Heart right ventricle (tissue), 16 donors: ENCODE measurements around the gene MAU2. TPM values are rescaled to one million over a fixed set of nuclear protein-coding genes. Genes with fewer than 3 reads are reported as not detected.
A peak's percentile ranks its signal among the peaks of the same experiment; 100 is the strongest.

Experiments
- ATAC-seq, 8 donors: fragments of 200-7000 bp; cut with Tn5 transposase; one replicate each; pipeline ENCODE4 v1.9.1; 2020; ENCODE audit warnings: mild to moderate bottlenecking in 8 of 8, moderate library complexity in 8 of 8, moderate number of reproducible peaks in 1 of 8
- DNase-seq, 2 donors: peaks; one replicate each; pipeline ENCODE4 v3.0.0-alpha.2; 2020
- H3K27ac ChIP-seq, 10 donors: fragments of 200-600 bp; sonication (generic) in 2 of 10; one replicate each; pipeline versions ENCODE4 v1.5.0 to v1.8.0; 2020 to 2022; ENCODE audit warnings: mild to moderate bottlenecking in 3 of 10
- H3K27me3 ChIP-seq, 7 donors: fragments of 200-600 bp; one replicate each; pipeline ENCODE4 v1.8.0; 2021 to 2022; ENCODE audit warnings: mild to moderate bottlenecking in 2 of 7
- H3K36me3 ChIP-seq, 9 donors: fragments of 200-600 bp; sonication (generic) in 1 of 9; one replicate each; pipeline versions ENCODE4 v1.5.0 to v1.8.0; 2020 to 2022; ENCODE audit warnings: mild to moderate bottlenecking in 2 of 9
- H3K4me1 ChIP-seq, 9 donors: fragments of 200-600 bp; sonication (generic) in 1 of 9; one replicate each; pipeline versions ENCODE4 v1.5.0 to v1.8.0; 2020 to 2022; ENCODE audit warnings: mild to moderate bottlenecking in 4 of 9
- H3K4me3 ChIP-seq, 10 donors: fragments of 200-600 bp; sonication (generic) in 2 of 10; one replicate each; pipeline versions ENCODE4 v1.5.0 to v1.8.0; 2020 to 2022; ENCODE audit warnings: mild to moderate bottlenecking in 7 of 10, moderate library complexity in 2 of 10
- H3K9me3 ChIP-seq, 11 donors: fragments of 200-600 bp in 10 of 11; sonication (generic) in 2 of 11; one replicate each; pipeline versions ENCODE4 v1.5.0 to v1.8.0; 2013 to 2022; ENCODE audit warnings: mild to moderate bottlenecking in 2 of 11, control low read depth in 1 of 11, moderate library complexity in 1 of 11
- WGBS, 2 donors: extraction: QIAGEN DNeasy Blood & Tissue Kit; methylation state at CpG; one replicate each; pipeline ENCODE4 v1.1.7; 2013; ENCODE audit warnings: inconsistent platforms in 1 of 2; 5-methylcytosine and 5-hydroxymethylcytosine counted together
- intact Hi-C, 10 donors: fragments of 100-400 bp; cut with DNase I; formaldehyde crosslinking; loops; one replicate each; pipeline versions ENCODE4 v1.11.1 to v1.14.2; 2022
- polyA plus RNA-seq, 2 donors: library from polyadenylated mRNA; stranded (reverse); fragments of 200-250 nt; gene quantifications; one replicate each; pipeline ENCODE4 v1.2.3, GENCODE V29; 2013
- total RNA-seq, 10 donors: library from RNA; stranded (reverse); fragmentation: NEBNext Ultra II Directional in 3 of 10; extraction: Animal tissue kit (Norgen Biotek cat#: 25700) in 3 of 10; gene quantifications; one replicate each; pipeline versions ENCODE4 v1.2.1 to v1.2.4, GENCODE V29; 2021 to 2023
- TF ChIP-seq, protein P1 (sequence below), 9 donors: fragments of 200-600 bp; sonication (generic) in 2 of 9; IDR thresholded peaks; one replicate each; pipeline versions ENCODE4 v1.5.0 to v1.8.0; 2021 to 2022; ENCODE audit warnings: antibody characterized with exemption in 9 of 9, mild to moderate bottlenecking in 5 of 9, moderate library complexity in 1 of 9
- donor health status: Arrhythmogenic right ventricular cardiomyopathy.
- donor health status: ischemic (EF 13 %, LVEDD 7.1; RV severe dilation, severe dysfunction).
- donor health status: healthy with polysubstance abuse.
- donor health status: DM: no; HTN: yes; CAD: no.
- donor health status: DM: no; HTN: no; CAD: no.
- donor health status: ischemic (EF 25% LVEDD 6.9; RV normal size, moderate dysfunction).
- donor health status: ischemic (EF 25% LVEDD 5.7; RV mildly dilated, moderate dysfunction).
- donor health status: healthy.
- donor health status: DM: yes; HTN: yes; CAD: no.
- donor health status: Ischemic cardiomyopathy.
- donor health status: ischemic (EF 35%, LVEDD 5.7; RV mildly dilated, moderate dysfunction).
- donor health status: nonischemic (EF 11% LVEDD 7.7; RV severe dilation, severe dysfunction).
- donor health status: DM: yes; HTN: yes; CAD: no.
- donor health status: PGD.
- donor health status: ischemic (EF 29% LVEDD 5.4; RV normal size, mild dysfunction).
- donor health status: nonischemic (EF 23%, LVEDD 6.1; RV moderate dilation, normal function).

MAU2 gene
- total and polyA plus RNA-seq, 12 donors: 11.2 to 48.6 (median 36.7) TPM

DNA sequence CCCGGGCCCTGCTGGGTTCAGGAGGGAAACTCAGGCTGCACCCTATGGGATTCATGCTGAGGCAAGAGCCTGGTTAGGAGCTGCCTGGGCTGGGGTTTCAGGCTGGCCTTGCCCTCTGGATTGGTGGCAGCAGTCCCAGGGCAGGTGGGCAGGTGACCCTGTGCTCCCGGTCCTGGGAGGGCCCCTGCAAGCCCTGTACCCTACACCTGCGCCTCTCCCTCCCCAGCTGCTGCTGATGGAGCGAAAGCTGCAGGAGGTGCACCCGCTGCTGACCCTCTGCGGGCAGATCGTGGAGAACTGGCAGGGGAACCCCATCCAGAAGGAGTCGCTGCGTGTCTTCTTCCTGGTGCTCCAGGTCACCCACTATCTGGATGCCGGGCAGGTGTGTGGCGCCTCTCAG is 20.4 kb downstream of the MAU2 start:
- 93 to 94% methylated on average over 11 of the region's 11 CpGs for WGBS, 2 donors
- H3K27me3 ChIP-seq: no peaks in the 10 kb centered on the region
- no peak overlapping the region for H3K27ac ChIP-seq
- peaks cover 0 to 8% (median 0%) of the 10 kb centered on the region in 9 donors for H3K4me1 ChIP-seq
- TF ChIP-seq, protein P1, sequence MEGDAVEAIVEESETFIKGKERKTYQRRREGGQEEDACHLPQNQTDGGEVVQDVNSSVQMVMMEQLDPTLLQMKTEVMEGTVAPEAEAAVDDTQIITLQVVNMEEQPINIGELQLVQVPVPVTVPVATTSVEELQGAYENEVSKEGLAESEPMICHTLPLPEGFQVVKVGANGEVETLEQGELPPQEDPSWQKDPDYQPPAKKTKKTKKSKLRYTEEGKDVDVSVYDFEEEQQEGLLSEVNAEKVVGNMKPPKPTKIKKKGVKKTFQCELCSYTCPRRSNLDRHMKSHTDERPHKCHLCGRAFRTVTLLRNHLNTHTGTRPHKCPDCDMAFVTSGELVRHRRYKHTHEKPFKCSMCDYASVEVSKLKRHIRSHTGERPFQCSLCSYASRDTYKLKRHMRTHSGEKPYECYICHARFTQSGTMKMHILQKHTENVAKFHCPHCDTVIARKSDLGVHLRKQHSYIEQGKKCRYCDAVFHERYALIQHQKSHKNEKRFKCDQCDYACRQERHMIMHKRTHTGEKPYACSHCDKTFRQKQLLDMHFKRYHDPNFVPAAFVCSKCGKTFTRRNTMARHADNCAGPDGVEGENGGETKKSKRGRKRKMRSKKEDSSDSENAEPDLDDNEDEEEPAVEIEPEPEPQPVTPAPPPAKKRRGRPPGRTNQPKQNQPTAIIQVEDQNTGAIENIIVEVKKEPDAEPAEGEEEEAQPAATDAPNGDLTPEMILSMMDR (IDR thresholded peaks at IDR 0.05): no peak
- peaks cover 13 to 100% (median 80%) of the 10 kb centered on the region in 9 donors for H3K36me3 ChIP-seq
- DNase-seq: no peak
- H3K9me3 ChIP-seq: no peaks in the 10 kb centered on the region
- no peak for ATAC-seq
- intact Hi-C loops: loop anchor here in 3 of 10 donors (5.0 to 10.0 kb wide), 2 partner anchors 194 to 196 kb away; no protein-coding TSS in a partner anchor
- no peak overlapping the region for H3K4me3 ChIP-seq

DNA sequence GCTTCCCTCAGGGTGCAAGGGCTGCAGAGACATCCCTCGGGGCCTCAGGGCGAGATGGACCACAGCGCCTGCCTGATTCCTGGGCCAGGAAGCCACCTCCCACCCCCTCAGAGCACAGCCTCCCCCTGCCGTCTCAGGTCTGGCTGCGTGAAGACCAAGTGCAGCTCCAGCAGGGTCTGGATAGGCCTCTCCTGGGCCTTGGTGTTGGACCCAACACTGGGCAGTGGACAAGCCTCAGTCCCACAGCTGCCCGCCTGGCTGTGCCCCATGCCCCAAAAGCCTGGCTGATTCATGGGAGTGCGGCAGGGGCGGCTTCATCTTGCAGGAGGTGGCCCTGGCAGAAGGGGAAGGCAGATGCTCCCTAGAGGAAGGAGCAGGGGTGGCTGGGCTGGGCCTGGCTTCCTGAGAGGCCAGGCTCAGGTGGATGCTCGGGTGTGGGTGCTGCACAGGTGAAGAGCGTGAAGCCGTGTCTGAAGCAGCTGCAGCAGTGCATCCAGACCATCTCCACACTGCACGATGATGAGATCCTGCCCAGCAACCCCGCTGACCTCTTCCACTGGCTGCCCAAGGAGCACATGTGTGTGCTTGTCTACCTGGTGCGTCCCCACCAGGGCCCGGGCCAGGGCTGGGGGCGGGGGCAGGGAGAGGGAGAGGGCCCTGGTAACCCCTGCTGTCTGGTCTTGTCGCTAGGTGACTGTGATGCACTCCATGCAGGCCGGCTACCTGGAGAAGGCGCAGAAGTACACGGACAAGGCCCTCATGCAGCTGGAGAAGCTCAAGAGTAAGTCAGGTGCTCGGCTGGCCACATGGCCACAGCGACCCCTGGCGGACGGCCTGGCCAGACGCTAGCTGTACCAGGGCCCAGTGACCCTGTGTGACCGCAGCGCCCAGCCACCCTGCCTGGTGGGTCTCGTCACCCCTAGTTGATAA is 21.7 kb downstream of the MAU2 start:
- DNase-seq: peak; percentile 50 to 64
- WGBS, 2 donors: 59 to 64% methylated on average over 28 of the region's 28 CpGs
- peaks cover 13 to 100% (median 82%) of the 10 kb centered on the region in 9 donors for H3K36me3 ChIP-seq
- no peaks in the 10 kb centered on the region for H3K27me3 ChIP-seq
- no peak overlapping the region for H3K27ac ChIP-seq
- H3K4me1 ChIP-seq: peaks cover 0 to 8% (median 0%) of the 10 kb centered on the region in 9 donors
- H3K4me3 ChIP-seq: no peak overlapping the region
- peak; percentile 68 to 88 (median 76) for ATAC-seq
- no peaks in the 10 kb centered on the region for H3K9me3 ChIP-seq
- intact Hi-C loops: loop anchor here in 3 of 10 donors (5.0 to 10.0 kb wide), 2 partner anchors 195 to 198 kb away; no protein-coding TSS in a partner anchor
- TF ChIP-seq, protein P1 (IDR thresholded peaks at IDR 0.05): peak; percentile 52 to 85 (median 78)

DNA sequence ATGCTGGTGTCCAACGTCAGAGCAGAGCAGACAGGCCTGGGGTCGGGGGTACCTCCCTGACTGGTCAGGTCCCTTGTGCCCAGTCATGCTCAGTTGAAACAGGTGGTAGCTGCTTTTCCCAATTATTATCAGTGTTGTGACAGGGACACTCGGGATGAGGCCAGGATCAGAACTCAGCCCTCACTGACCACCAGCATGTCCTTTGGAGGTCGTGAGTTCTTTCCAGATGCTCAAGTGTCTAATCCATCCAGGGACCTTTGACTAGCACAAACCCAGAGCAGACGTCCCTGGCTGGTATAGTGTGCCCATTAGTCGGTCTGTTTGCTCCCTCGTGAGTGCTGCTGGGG is 22.4 kb downstream of the MAU2 start:
- intact Hi-C loops: loop anchor here in 3 of 10 donors (5.0 to 10.0 kb wide), 2 partner anchors 196 to 198 kb away; no protein-coding TSS in a partner anchor
- no peak for DNase-seq
- TF ChIP-seq, protein P1 (IDR thresholded peaks at IDR 0.05): peak in 1 of 9 donors; percentile 12
- 63 to 65% methylated on average over 7 of the region's 7 CpGs for WGBS, 2 donors
- H3K27ac ChIP-seq: no peak overlapping the region
- peaks cover 0 to 8% (median 0%) of the 10 kb centered on the region in 9 donors for H3K4me1 ChIP-seq
- no peak overlapping the region for H3K4me3 ChIP-seq
- ATAC-seq: no peak
- peaks cover 8 to 100% (median 83%) of the 10 kb centered on the region in 9 donors for H3K36me3 ChIP-seq
- H3K9me3 ChIP-seq: no peaks in the 10 kb centered on the region
- H3K27me3 ChIP-seq: no peaks in the 10 kb centered on the region

DNA sequence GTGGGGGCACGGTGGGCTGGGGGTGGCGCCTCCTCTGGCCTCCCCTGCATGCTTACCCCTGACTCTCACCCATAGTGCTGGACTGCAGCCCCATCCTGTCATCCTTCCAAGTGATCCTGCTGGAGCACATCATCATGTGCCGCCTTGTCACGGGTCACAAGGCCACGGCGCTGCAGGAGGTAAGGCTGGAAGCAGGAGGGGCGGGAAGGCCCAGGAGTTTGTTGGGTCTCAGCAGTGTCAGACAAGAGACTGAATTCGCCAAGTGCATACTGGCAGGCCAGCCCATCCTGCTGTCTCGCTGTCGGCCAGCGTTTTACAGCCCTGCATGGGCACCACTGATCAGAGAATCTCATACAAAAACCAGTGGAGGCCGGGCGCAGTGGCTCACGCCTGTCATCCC is 23.1 kb downstream of the MAU2 start:
- Histone ChIP-seq H3K27me3 (no peaks in the 10 kb centered on the region), H3K36me3 (peaks cover 5 to 100% (median 82%) of the 10 kb centered on the region in 9 donors), H3K4me1 (peaks cover 0 to 8% (median 0%) of the 10 kb centered on the region in 9 donors), H3K27ac (no peak overlapping the region), H3K4me3 (no peak overlapping the region), H3K9me3 (no peaks in the 10 kb centered on the region)
- intact Hi-C loops: loop anchor here in 3 of 10 donors (5.0 to 10.0 kb wide), 2 partner anchors 196 to 199 kb away; no protein-coding TSS in a partner anchor
- TF ChIP-seq, protein P1 (IDR thresholded peaks at IDR 0.05): no peak
- peak in 1 of 8 donors; percentile 10 for ATAC-seq
- DNase-seq: no peak
- WGBS, 2 donors: 86 to 88% methylated on average over 14 of the region's 14 CpGs
